NB4 (cell line): ENCODE measurements around the gene SHC2.

Experiments
- CTCF ChIP-seq: IDR thresholded peaks from one replicate; pipeline ENCODE4 v1.5.1; 2012; ENCODE audit warnings: low read depth, low read length
- MAX ChIP-seq: IDR thresholded peaks from 2 replicates; pipeline ENCODE4 v1.6.1; 2011; ENCODE audit warnings: low read depth, low read length
- MYC ChIP-seq: IDR thresholded peaks from 2 replicates; pipeline ENCODE4 v1.6.1; 2011; ENCODE audit warnings: low read depth, low read length
- POLR2A ChIP-seq: IDR thresholded peaks from 2 replicates; pipeline ENCODE4 v1.6.1; 2011; ENCODE audit warnings: mild to moderate bottlenecking; ENCODE audit not compliant: insufficient read length; ENCODE audit errors: extremely low read depth

GRCh38 chr19:401866-402511 lies 58.8 kb downstream of the SHC2 start:
- TF ChIP-seq CTCF (no peak), MAX (no peak), POLR2A (no peak), MYC (no peak)
